ENCODE measurements around the gene EHD4. TPM values are rescaled to one million over a fixed set of nuclear protein-coding genes. Genes with fewer than 3 reads are reported as not detected.

Gene EHD4
- total RNA-seq, 2 donors from 2014 or later: 34.0 to 42.1 TPM

DNA sequence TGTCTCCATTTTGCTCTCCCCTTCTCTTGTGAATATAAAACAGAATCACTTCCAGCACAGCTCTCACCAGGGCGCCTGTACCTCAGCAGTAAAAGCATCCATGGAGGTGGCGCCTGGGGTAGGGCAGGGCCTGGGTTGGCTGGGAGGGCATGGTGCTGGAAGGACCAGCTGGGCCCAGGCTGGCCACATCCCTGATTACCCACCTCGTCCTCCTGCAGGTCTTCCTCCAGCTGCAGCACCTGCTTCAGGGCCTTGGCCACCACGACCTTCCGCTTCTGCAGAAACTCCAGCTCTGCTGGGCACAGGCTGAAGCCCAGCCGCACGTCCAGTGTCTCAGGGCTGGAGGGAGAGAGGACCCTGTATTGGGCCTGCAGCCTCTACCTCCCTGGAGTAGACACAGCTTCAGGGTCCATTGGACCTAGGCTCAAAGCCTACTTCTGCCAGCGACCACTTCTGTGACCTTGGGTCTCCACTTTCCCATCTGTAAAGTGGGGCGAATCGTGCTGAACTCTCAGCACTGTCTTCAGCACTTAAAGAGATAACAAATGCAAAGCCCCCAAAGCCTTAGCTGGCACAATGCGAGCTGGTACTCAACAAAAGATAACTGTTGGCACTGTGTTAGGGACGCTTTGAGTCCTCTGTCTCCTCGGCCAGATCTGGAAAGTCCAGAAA, 24.7 kb upstream of the EHD4 start:
- ATAC-seq (peak in 1 of 2 donors; percentile 34), DNase-seq (no peak)
- intact Hi-C loops (cut with DNase I): no loop called here

GRCh38 chr15:41996376-41996775, 24.0 kb upstream of the EHD4 start:
- intact Hi-C loops (cut with DNase I): no loop called here
- no peak for ATAC-seq
- no peak for DNase-seq

- ATAC-seq (no peak), DNase-seq (no peak)
- intact Hi-C loops (cut with DNase I): no loop called here
Observed at GRCh38 chr15:41995476-41995855, 23.1 kb upstream of the EHD4 start.

- intact Hi-C loops (cut with DNase I): no loop called here
- ATAC-seq: no peak
- no peak for DNase-seq
Observed at GRCh38 chr15:41994772-41995475, 22.6 kb upstream of the EHD4 start.

DNA sequence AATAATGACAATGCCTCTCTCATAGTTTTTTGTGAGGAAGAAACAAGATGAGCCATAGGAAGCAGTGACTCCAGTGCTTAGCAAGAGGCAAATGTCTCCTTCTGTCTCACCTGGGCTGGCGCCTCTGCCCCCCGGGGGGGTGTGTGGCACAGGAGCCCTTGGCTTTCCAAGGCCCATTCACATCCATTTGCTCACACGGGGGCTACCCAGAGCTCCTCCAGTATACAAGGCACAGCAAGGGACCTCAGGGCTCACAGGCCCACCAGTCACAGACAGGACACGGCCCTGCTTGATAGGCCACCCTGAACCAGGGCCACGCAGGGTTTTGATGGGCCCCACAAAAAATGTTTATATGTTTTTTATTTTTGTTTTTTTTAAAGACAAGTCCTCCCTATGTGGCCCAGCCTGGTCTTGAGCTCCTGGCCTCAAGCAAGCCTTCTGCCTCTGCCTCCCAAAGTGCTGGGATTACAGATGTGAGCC, 21.9 kb upstream of the EHD4 start:
- ATAC-seq (no peak), DNase-seq (no peak)
- intact Hi-C loops (cut with DNase I): no loop called here

DNA sequence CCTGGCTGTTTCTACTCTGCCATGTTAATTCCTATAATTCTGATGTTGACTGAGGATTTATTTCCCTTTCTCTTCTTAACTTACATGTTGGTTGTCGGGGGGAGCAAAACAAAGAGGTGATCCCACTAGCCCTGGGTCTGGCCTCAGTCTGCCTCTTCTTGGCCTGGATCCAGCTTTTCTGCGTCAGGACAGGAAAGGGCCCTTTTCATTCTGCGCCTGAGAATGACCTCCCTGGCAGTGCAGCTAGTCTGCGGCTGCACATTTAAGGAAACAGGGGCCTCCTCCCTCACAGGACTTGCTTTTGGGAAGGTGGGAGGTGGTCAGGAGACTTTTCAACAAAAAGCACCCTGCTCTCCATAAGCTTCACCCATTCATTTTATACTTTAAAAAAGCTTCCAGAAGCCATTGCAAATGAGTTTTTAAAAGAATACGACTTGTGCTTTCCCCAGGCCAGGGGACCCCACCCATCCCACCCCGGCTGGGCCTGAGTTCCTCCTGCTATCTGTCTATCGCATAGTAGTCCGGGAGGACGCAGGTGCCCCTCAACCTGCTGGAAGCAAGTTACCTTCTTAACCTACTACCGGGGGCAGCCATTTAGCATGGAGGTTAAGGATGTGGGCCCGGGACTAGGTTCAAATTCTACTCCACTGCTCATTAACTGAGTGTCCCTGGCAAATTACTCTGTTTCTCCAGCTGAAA, 21.3 kb upstream of the EHD4 start:
- DNase-seq (no peak), ATAC-seq (no peak)
- intact Hi-C loops (cut with DNase I): no loop called here

- intact Hi-C loops (cut with DNase I): no loop called here
- ATAC-seq (no peak), DNase-seq (no peak)
Observed at GRCh38 chr15:41992803-41993190, 20.4 kb upstream of the EHD4 start.

GRCh38 chr15:41992151-41992802, 19.9 kb upstream of the EHD4 start:
- intact Hi-C loops (cut with DNase I): no loop called here
- ATAC-seq (no peak), DNase-seq (no peak)

DNA sequence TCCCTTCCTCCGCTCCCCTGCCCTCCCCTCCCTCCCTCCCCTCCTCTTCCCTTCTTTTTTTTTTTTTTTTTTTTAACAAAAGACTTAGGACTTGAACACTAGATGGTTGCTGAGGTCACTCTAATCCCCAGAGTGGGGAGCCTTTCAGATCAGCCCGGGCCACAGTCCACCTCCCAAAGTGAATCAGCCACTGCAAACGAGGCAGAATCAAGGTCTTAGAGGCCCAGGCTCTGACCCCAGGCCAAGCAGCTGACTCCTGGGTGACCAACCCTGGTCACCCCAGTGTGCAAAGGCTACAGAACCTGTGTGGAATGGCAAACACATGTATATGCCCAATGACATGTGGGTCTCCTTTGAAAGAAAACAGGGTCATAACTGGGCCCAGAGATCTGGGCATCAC, 18.3 kb upstream of the EHD4 start:
- DNase-seq (no peak), ATAC-seq (no peak)
- intact Hi-C loops (cut with DNase I): loop anchor here in 1 of 2 donors (2.0 kb wide), 1 partner anchor 68 kb away; no protein-coding TSS in a partner anchor

DNA sequence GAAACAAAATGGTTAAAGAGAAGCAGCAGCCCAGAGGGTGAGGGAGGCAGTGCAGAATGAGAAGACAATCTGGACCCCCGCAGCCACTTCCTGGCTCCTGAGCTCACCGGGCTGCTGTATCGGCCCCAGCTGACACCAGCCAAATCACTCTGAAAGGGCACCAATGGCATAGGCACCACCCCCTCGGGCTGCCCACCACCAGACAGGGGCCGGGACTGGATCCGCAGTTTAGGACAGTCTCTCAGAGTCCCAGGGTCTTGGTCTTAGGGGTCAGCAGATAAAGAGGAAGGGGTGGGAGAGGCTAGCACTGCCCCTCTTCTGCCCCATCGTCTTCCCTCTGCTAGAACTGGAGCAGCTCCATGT, 17.9 kb upstream of the EHD4 start:
- intact Hi-C loops (cut with DNase I): loop anchor here in 1 of 2 donors (2.0 kb wide), 1 partner anchor 69 kb away; no protein-coding TSS in a partner anchor
- no peak for DNase-seq
- ATAC-seq: no peak

DNA sequence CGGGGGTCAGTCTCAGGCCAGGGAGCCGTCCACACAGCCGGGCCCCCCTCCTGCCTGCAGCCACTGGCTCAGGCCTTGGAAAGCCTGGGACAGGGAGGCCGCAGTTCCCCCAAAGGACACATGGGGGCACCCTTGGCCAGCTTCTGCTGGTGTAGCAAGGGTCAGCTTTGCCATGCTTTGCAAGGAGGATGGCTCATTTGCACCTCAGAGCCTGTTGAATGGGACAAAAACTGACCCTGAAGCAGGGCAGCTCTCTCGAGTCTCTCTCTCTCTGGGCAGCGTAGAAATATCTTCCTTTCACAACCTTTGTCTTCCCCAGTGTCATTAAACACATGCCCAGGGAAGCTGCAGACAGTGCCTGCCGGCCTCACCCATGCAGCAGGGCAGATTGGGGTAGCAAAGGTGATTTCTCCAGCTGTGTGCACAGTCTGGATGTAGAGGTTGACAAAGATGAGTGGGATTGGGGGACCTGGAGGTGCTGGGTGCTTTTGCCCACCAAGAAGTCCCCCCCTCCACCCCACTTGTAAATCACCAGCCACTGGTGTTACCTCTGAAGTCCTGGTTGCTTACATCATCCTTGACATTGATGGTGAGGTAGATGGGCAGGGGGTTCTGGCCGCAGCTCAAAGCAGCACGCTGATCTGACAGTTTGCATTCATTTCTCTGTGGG, 17.4 kb upstream of the EHD4 start:
- peak; percentile 88 to 89 for ATAC-seq
- peak; percentile 85 for DNase-seq
- intact Hi-C loops (cut with DNase I): loop anchor here (1.0 to 10.0 kb wide), 4 partner anchors 68 to 215 kb away; partner anchors contain the start of gene MAPKBP1 (in 1 of the 2)

- DNase-seq (no peak), ATAC-seq (peak in 1 of 2 donors; percentile 7)
- intact Hi-C loops (cut with DNase I): loop anchor here in 1 of 2 donors (1.0 to 10.0 kb wide), 3 partner anchors 68 to 214 kb away; partner anchors contain the start of gene MAPKBP1
Observed at GRCh38 chr15:41988896-41989572, 16.7 kb upstream of the EHD4 start.

DNA sequence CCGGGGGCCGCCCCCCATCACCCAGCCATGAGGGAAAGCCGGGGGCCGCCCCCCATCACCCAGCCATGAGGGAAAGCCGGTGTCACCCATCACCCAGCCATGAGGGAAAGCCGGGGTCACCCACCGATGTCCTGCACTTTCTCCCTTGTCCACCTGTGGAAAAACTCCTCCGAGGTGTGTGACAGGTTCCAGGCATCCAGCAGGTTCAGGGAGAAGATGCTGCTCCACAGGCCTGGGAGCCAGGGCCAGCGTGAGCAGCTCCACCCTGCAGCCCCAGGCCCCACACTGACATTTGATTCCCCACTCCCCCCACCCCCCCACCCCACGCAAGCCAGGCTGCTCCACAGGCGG, 15.5 kb upstream of the EHD4 start:
- ATAC-seq: no peak
- DNase-seq: no peak
- intact Hi-C loops (cut with DNase I): loop anchor here in 1 of 2 donors (5.0 to 10.0 kb wide), 2 partner anchors 149 to 213 kb away; partner anchors contain the start of gene MAPKBP1

DNA sequence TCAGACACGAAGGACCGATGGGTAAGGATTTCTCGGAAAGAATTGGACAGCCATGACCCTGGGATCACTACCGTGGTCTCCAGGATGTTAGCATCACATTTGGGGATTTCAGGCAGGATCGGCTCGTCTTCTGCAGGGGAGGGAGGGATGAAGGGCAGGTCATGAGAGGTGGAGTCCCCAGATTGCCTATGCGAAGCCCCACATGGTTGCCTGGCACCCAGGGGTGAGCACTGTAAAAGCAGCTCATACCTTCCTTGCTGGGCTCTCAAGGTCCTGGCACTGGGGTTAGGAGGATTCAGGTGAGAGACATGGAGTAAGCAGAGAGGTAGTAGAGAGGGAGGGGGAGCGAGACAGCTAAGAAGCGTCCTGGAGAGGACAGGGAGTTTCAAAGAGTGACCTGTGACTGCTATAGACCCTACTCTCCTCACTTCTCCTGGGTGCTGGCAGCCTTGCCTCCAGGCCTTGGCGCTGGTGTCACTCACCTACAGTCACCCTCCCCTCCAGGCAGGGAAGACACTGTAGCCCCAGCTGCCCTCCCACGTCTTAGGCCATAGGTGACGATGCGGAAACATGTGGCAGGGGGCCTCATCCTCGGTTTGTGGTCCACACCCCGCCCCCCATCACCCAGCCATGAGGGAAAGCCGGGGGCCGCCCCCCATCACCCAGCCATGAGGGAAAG, 15.0 kb upstream of the EHD4 start:
- no peak for DNase-seq
- ATAC-seq: no peak
- intact Hi-C loops (cut with DNase I): loop anchor here in 1 of 2 donors (5.0 to 10.0 kb wide), 2 partner anchors 150 to 213 kb away; partner anchors contain the start of gene MAPKBP1

DNA sequence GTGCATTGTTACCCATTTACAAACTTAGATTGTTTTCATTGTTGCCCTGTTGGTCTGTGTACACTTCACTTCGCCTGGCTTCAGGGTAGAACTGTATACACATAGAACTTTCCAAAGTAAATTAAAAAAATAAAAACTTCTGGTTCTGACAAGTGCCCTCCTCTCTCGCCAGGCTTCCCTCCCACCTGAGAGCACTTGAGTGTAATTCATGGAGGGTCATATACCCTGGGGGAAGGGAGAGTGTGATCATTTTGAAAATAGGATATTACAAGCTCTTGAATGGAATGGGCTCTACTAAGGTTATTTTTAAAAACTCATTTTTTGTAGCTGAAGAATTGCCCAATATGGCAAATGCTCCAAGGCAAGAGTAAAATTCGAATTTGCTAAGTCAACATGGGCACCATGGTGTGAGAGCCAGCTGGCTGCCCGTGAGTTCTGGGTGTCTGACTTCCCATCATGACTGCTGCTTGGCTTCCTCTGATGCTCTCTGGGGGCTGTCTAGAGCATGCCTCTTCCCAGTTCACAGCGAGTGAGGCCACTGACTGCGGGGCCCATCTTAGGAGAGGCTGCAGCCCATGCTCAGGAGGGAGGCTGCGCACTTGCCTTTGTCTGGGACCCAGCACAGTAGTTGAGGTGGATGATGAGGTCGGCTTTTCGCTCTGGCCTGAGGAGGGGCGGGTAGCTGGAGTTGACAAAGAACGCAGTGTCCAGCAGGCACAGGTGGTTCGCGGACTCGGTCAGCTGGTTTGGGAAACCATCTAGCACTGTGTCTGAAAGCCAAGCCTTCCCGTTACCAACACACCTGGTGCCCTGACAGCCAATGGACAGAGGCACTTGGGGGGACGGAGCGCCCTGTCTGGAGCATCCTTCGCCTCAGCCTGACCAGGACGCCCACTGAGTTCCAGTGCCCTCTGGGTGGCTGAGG, 13.1 kb upstream of the EHD4 start:
- ATAC-seq (peak in 1 of 2 donors; percentile 40), DNase-seq (no peak)
- intact Hi-C loops (cut with DNase I): loop anchor here in 1 of 2 donors (5.0 to 10.0 kb wide), 2 partner anchors 152 to 211 kb away; partner anchors contain the start of gene MAPKBP1

GRCh38 chr15:41984622-41985021, 12.3 kb upstream of the EHD4 start:
- intact Hi-C loops (cut with DNase I): loop anchor here in 1 of 2 donors (5.0 to 10.0 kb wide), 2 partner anchors 153 to 210 kb away; partner anchors contain the start of gene MAPKBP1
- no peak for ATAC-seq
- DNase-seq: no peak

Measured in left cardiac atrium (tissue), 4 donors.